ENCODE results near the gene ISOC1. TPM values are rescaled to one million over a fixed set of nuclear protein-coding genes. Genes with fewer than 3 reads are reported as not detected.

Gene ISOC1
- total RNA-seq, 1 experiment from 2014 or later = 24.9 TPM

- H3K27me3 Mint-ChIP-seq (ENCODE audit: low read depth) = peaks cover 2% of the 10 kb centered on the region; the same call in 1 of the 2 replicates
- CTCF ChIA-PET = no interaction called here
Observed at GRCh38 chr5:129051283-129051682, 43.3 kb upstream of the ISOC1 start.

GRCh38 chr5:129053438-129053837 lies 41.1 kb upstream of the ISOC1 start:
- Mint-ChIP-seq H3K27me3 (ENCODE audit: low read depth) (peaks cover 2% of the 10 kb centered on the region; the same call in 1 of the 2 replicates), H3K4me3 (no peak overlapping the region), H3K9me3 (peaks cover 18% of the 10 kb centered on the region), H3K36me3 (no peaks in the 10 kb centered on the region), H3K4me1 (no peaks in the 10 kb centered on the region), H3K27ac (no peak overlapping the region)
- POLR2A ChIA-PET = no interaction called here
- DNase-seq (ENCODE audit: low spot score) (no peak), ATAC-seq (no peak)
- CTCF ChIA-PET = interaction anchor here (0.5 to 1.4 kb wide), 2 partner anchors 148 to 1166 kb away, joined by 3 to 6 read pairs; no protein-coding TSS in a partner anchor
- TF ChIP-seq ARID4B (CRISPR knock-in tag; IDR thresholded peaks at IDR 0.05; ENCODE audit: borderline replicate concordance) = no peak
- no peak for TF ChIP-seq ZNF532 (CRISPR knock-in tag; IDR thresholded peaks at IDR 0.05; ENCODE audit: borderline replicate concordance)
- TF ChIP-seq TEAD1 (CRISPR knock-in tag; IDR thresholded peaks at IDR 0.05) = no peak
- no peak for TF ChIP-seq HMGXB4 (CRISPR knock-in tag; IDR thresholded peaks at IDR 0.05)
- no peak for TF ChIP-seq JUN (CRISPR knock-in tag; IDR thresholded peaks at IDR 0.05)

More at GRCh38 chr5:129051283-129051682, 43.3 kb upstream of the ISOC1 start:
- POLR2A ChIA-PET = no interaction called here
- Mint-ChIP-seq H3K4me3 (no peak overlapping the region), H3K27ac (no peak overlapping the region), H3K9me3 (no peaks in the 10 kb centered on the region), H3K4me1 (no peaks in the 10 kb centered on the region), H3K36me3 (no peaks in the 10 kb centered on the region)
- DNase-seq (ENCODE audit: low spot score) (no peak), ATAC-seq (no peak)
- TF ChIP-seq MXD4 (CRISPR knock-in tag; IDR thresholded peaks at IDR 0.05; ENCODE audit: borderline replicate concordance) (no peak), ZNF396 (CRISPR knock-in tag; IDR thresholded peaks at IDR 0.05; ENCODE audit: borderline replicate concordance) (no peak), NFYB (CRISPR knock-in tag; conservative IDR thresholded peaks at IDR 0.05; ENCODE audit: low read depth) (no peak), ZNF423 (CRISPR knock-in tag; IDR thresholded peaks at IDR 0.05) (no peak), ZNF232 (CRISPR knock-in tag; IDR thresholded peaks at IDR 0.05) (no peak), CREB1 (CRISPR knock-in tag; IDR thresholded peaks at IDR 0.05) (no peak), GABPB1 (CRISPR knock-in tag; IDR thresholded peaks at IDR 0.05) (no peak), IRF1 (CRISPR knock-in tag; IDR thresholded peaks at IDR 0.05) (no peak), ZNF416 (CRISPR knock-in tag; IDR thresholded peaks at IDR 0.05) (no peak), AFF4 (CRISPR knock-in tag; IDR thresholded peaks at IDR 0.05; ENCODE audit: borderline replicate concordance) (no peak), MAX (CRISPR knock-in tag; IDR thresholded peaks at IDR 0.05) (no peak)
